HEK293 (cell line): Measurements from ENCODE around the gene STIM2.

Source experiments
- ZBTB8A ChIP-seq: fragments of 450-650 bp; formaldehyde crosslinking; IDR thresholded peaks from 2 replicates; pipeline ENCODE4 v1.5.1; 2016; ENCODE audit warnings: missing biosample characterization, missing genetic modification characterization
- ZFP69B ChIP-seq: fragments of 450-650 bp; formaldehyde crosslinking; IDR thresholded peaks from 2 replicates; pipeline ENCODE4 v1.5.1; 2016; ENCODE audit warnings: missing biosample characterization, missing genetic modification characterization
- TF ChIP-seq, protein P1 (sequence below): fragments of 450-650 bp; formaldehyde crosslinking; IDR thresholded peaks from 2 replicates; pipeline ENCODE4 v1.5.1; 2016; ENCODE audit warnings: missing biosample characterization, missing genetic modification characterization

DNA sequence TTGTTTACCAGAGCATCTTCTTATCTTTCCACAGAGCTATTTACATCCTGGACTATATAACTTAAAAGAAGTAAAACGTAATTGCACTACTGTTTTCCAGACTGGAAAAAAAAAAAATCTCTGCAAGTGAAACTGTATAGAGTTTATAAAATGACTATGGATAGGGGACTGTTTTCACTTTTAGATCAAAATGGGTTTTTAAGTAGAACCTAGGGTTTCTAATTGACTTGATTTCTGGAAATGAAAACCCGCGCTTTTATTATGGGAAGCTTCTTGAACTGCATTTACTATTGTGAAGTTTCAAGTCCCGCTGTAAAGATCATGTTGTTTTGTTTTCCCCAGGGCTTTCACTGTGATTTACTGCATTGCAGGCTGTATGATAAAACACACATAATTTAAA, 162.7 kb downstream of the STIM2 start:
- TF ChIP-seq, protein P1, sequence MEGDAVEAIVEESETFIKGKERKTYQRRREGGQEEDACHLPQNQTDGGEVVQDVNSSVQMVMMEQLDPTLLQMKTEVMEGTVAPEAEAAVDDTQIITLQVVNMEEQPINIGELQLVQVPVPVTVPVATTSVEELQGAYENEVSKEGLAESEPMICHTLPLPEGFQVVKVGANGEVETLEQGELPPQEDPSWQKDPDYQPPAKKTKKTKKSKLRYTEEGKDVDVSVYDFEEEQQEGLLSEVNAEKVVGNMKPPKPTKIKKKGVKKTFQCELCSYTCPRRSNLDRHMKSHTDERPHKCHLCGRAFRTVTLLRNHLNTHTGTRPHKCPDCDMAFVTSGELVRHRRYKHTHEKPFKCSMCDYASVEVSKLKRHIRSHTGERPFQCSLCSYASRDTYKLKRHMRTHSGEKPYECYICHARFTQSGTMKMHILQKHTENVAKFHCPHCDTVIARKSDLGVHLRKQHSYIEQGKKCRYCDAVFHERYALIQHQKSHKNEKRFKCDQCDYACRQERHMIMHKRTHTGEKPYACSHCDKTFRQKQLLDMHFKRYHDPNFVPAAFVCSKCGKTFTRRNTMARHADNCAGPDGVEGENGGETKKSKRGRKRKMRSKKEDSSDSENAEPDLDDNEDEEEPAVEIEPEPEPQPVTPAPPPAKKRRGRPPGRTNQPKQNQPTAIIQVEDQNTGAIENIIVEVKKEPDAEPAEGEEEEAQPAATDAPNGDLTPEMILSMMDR (tag by site-specific recombination) = no peak
- no peak for TF ChIP-seq ZBTB8A
- no peak for TF ChIP-seq ZFP69B (tag by site-specific recombination)
